RWPE2 (cell line): ENCODE data around the gene USP17L17.
A peak's percentile ranks its signal among the peaks of the same experiment; 100 is the strongest.
"Not testable (repeated sequence)": the region's sequence is repeated elsewhere in the genome, so short reads cannot be mapped to it uniquely, and the experiment has no call there.

Experiments used
- ATAC-seq: fragments of 200-7000 bp; cut with Tn5 transposase; 3 replicates; pipeline ENCODE4 v1.9.1; 2021; ENCODE audit warnings: low read depth
- DNase-seq: peaks from one replicate; pipeline ENCODE4 v3.0.0-alpha.2; 2020; ENCODE audit warnings: low spot score
- H3K27ac ChIP-seq: fragments of 450-650 bp; 2 replicates; pipeline ENCODE4 v1.5.1; 2017; ENCODE audit warnings: mild to moderate bottlenecking; ENCODE audit not compliant: poor library complexity, severe bottlenecking
- H3K27me3 ChIP-seq: fragments of 250-450 bp; sonication (Bioruptor Pico); 2 replicates; pipeline ENCODE4 v1.5.1; 2021; ENCODE audit warnings: mild to moderate bottlenecking, moderate library complexity; ENCODE audit not compliant: insufficient read depth, poor library complexity, severe bottlenecking
- H3K36me3 ChIP-seq: fragments of 250-450 bp; sonication (Bioruptor Pico); 2 replicates; pipeline ENCODE4 v1.5.1; 2020; ENCODE audit warnings: low read depth, mild to moderate bottlenecking, moderate library complexity
- H3K4me1 ChIP-seq: fragments of 250-450 bp; sonication (Bioruptor Pico); 2 replicates; pipeline ENCODE4 v1.5.1; 2021; ENCODE audit warnings: mild to moderate bottlenecking, moderate library complexity; ENCODE audit not compliant: insufficient read depth, poor library complexity, severe bottlenecking
- H3K4me3 ChIP-seq: fragments of 250-450 bp; sonication (Bioruptor Pico); 2 replicates; pipeline ENCODE4 v1.5.1; 2021; ENCODE audit warnings: mild to moderate bottlenecking, moderate library complexity; ENCODE audit not compliant: severe bottlenecking
- H3K9me3 ChIP-seq: fragments of 250-450 bp; sonication (Bioruptor Pico); 2 replicates; pipeline ENCODE4 v1.5.1; 2021; ENCODE audit warnings: mild to moderate bottlenecking, moderate library complexity; ENCODE audit not compliant: severe bottlenecking

The USP17L17 gene

GRCh38 chr4:9257824-9258223 lies 14.1 kb downstream of the USP17L17 start, which contains the start of gene USP17L20:
Gene USP17L20 (plus strand): TSS chr4:9258124. CDS start chr4:9258124, 0 bp downstream.
- not testable (repeated sequence) for H3K4me1 ChIP-seq, DNase-seq, H3K9me3 ChIP-seq, H3K36me3 ChIP-seq, ATAC-seq, H3K27me3 ChIP-seq, H3K27ac ChIP-seq, H3K4me3 ChIP-seq

GRCh38 chr4:9262572-9262971 lies 18.9 kb downstream of the USP17L17 start, which contains the start of gene USP17L21:
Gene USP17L21 (plus strand): TSS chr4:9262872. CDS start chr4:9262872, 0 bp downstream.
- not testable (repeated sequence) for H3K9me3 ChIP-seq, H3K36me3 ChIP-seq, H3K4me1 ChIP-seq, H3K27ac ChIP-seq, ATAC-seq, DNase-seq, H3K4me3 ChIP-seq, H3K27me3 ChIP-seq

- H3K27me3 ChIP-seq, H3K36me3 ChIP-seq, DNase-seq, H3K4me1 ChIP-seq, H3K4me3 ChIP-seq, H3K27ac ChIP-seq, ATAC-seq, H3K9me3 ChIP-seq: not testable (repeated sequence)
These were observed 23.6 kb downstream of the USP17L17 start, which contains the start of gene USP17L22 for GRCh38 chr4:9267319-9267718. Gene USP17L22 (plus strand): TSS chr4:9267619. CDS start chr4:9267619, 0 bp downstream.

- not testable (repeated sequence) for H3K36me3 ChIP-seq, H3K4me3 ChIP-seq, H3K4me1 ChIP-seq, H3K27me3 ChIP-seq, ATAC-seq, H3K9me3 ChIP-seq, H3K27ac ChIP-seq
- peak; percentile 78 for DNase-seq
These were observed 28.0 kb downstream of the USP17L17 start for GRCh38 chr4:9271719-9272118.
